MM.1S (cell line): ENCODE measurements around the gene MARCHF6.

Experiments used
- EZH2phosphoT487 ChIP-seq: fragments of 300-600 bp; sonication (generic); IDR thresholded peaks from 2 replicates; pipeline ENCODE4 v1.6.1; 2018; ENCODE audit warnings: antibody characterized with exemption, low read length
- TF ChIP-seq, protein P1 (sequence below): fragments of 300-600 bp; sonication (generic); IDR thresholded peaks from 2 replicates; pipeline ENCODE4 v1.5.1; 2016; ENCODE audit warnings: antibody characterized with exemption, low read length, mixed read lengths

DNA sequence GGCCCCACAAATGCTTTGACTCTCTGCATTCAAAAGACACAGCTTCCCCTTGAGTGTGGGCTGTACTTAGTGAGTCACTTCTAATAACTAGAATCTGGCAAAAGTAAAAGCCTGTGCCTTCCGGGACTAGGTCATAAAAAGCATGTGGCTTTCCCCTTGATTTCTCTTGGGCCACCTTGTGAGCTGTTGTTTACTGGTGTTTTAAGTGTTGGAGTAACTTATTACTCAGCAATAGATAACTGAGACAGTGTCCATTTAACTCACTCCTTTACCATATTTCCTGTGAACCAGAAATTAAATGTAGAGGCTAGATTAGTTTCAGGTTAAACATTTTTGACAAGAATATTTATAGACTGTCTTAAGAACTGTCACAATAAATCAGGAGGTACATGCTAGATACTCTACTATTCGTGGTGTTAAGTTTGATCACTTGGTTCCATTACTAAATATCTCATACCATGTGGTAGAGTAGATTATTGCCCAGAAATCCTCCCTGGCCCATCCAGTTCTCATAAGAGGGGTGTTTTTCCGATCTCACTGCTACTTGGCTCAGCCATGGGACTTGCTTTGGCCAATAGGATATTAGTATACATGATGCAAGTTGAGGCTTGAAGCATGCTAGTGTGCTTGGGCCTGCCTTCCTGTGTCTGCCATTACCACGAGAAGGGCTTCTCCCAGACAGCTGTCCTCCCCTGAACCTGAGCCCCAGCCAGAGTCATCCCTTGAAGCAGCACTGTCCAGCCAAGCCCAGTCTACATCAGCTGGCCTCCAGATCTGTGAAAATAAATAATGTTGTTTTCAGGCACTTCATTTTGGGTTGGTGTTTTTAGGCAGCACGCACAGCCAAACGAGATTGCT lies 35.4 kb upstream of the MARCHF6 start:
- no peak for TF ChIP-seq EZH2phosphoT487
- TF ChIP-seq, protein P1, sequence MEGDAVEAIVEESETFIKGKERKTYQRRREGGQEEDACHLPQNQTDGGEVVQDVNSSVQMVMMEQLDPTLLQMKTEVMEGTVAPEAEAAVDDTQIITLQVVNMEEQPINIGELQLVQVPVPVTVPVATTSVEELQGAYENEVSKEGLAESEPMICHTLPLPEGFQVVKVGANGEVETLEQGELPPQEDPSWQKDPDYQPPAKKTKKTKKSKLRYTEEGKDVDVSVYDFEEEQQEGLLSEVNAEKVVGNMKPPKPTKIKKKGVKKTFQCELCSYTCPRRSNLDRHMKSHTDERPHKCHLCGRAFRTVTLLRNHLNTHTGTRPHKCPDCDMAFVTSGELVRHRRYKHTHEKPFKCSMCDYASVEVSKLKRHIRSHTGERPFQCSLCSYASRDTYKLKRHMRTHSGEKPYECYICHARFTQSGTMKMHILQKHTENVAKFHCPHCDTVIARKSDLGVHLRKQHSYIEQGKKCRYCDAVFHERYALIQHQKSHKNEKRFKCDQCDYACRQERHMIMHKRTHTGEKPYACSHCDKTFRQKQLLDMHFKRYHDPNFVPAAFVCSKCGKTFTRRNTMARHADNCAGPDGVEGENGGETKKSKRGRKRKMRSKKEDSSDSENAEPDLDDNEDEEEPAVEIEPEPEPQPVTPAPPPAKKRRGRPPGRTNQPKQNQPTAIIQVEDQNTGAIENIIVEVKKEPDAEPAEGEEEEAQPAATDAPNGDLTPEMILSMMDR: no peak
